K562 (cell line): ENCODE results near the gene TUBA8. TPM values are rescaled to one million over a fixed set of nuclear protein-coding genes. Genes with fewer than 3 reads are reported as not detected.
A peak's percentile ranks its signal among the peaks of the same experiment; 100 is the strongest.

Experiments used
- ATAC-seq: fragments of 200-7000 bp; cut with Tn5 transposase; 3 replicates; pipeline ENCODE4 v1.9.1; 2020; ENCODE audit warnings: moderate library complexity
- BruUV-seq: library from RNA; stranded (reverse); fragments of 400-500 nt; replicated peaks from 2 replicates; lab custom pipeline; 2021; lab: Mats Ljungman, UMichigan
- CTCF ChIA-PET: fragments of 300-600 bp; formaldehyde crosslinking; extraction: SDS; loops from one replicate; lab custom pipeline; 2021; ENCODE audit warnings: low intra/inter-chr PET ratio; lab: Yijun Ruan, JAX
- POLR2A ChIA-PET: fragments of 300-600, 350-650 bp; sonication (Branson Sonifier 250); formaldehyde crosslinking; extraction: SDS; loops from one replicate; lab custom pipeline; 2021; ENCODE audit warnings: antibody characterized with exemption, inconsistent platforms; lab: Yijun Ruan, JAX
- DNase-seq, 4 experiments: peaks; one replicate each; pipeline versions ENCODE4 v3.0.0 to v3.0.0-alpha.2; 2011 to 2018; ENCODE audit warnings: low spot score in 3 of 4, mixed read lengths in 3 of 4; ENCODE audit errors: extremely low read depth in 1 of 4
- FAIRE-seq: peaks from 2 replicates; lab custom pipeline; 2011; peaks lifted over from hg19 to GRCh38; lab: Jason Lieb, UNC
- H2AFZ ChIP-seq: 2 replicates; pipeline ENCODE4 v1.6.0; 2011; ENCODE audit warnings: low read depth, low read length, control low read depth, inconsistent platforms
- H3K27ac ChIP-seq: fragments of 200-600 bp; 3 replicates; pipeline ENCODE4 v1.8.0; 2011; ENCODE audit warnings: low read depth, mild to moderate bottlenecking, control low read depth, inconsistent platforms, low read length, moderate library complexity, mixed read lengths; ENCODE audit errors: extremely low read depth
- H3K27me3 ChIP-seq, 2 experiments: fragments of 300-600 bp in 1 of 2; 2 replicates in 1 of 2; 3 replicates in 1 of 2; pipeline versions ENCODE4 v1.6.0 to v1.8.0; 2011; ENCODE audit warnings: inconsistent platforms in 2 of 2, low read length in 2 of 2, mild to moderate bottlenecking in 1 of 2, mixed read lengths in 1 of 2, moderate library complexity in 1 of 2; ENCODE audit not compliant: control insufficient read depth in 2 of 2, insufficient read depth in 2 of 2
- H3K36me3 ChIP-seq: fragments of 300-600 bp; 3 replicates; pipeline ENCODE4 v1.8.0; 2011; ENCODE audit warnings: mild to moderate bottlenecking, low read length, inconsistent platforms; ENCODE audit not compliant: control insufficient read depth, insufficient read depth
- H3K4me1 ChIP-seq, 2 experiments: fragments of 200-600 bp in 1 of 2; replicated peaks in 1 of 2; 2 replicates in 1 of 2; 3 replicates in 1 of 2; pipeline versions ENCODE4 v1.5.1 to v1.8.0; 2011; ENCODE audit warnings: inconsistent platforms in 2 of 2, low read length in 2 of 2, mild to moderate bottlenecking in 1 of 2, mixed read lengths in 1 of 2, moderate library complexity in 1 of 2; ENCODE audit not compliant: control insufficient read depth in 2 of 2, insufficient read depth in 2 of 2
- H3K4me2 ChIP-seq: 2 replicates; pipeline ENCODE4 v1.6.1; 2011; ENCODE audit warnings: low read length, control low read depth, inconsistent platforms, mixed read lengths; ENCODE audit not compliant: insufficient read depth
- H3K4me3 ChIP-seq: fragments of 200-600 bp; sonication (generic), shearing (Covaris generic); 2 replicates; pipeline ENCODE4 v1.5.1; 2016; ENCODE audit warnings: control low read depth, inconsistent platforms
- H3K79me2 ChIP-seq: fragments of 200-600 bp; 3 replicates; pipeline ENCODE4 v1.8.0; 2011; ENCODE audit warnings: low read length, inconsistent platforms; ENCODE audit not compliant: control insufficient read depth, insufficient read depth
- H3K9ac ChIP-seq, 2 experiments: 2 replicates each; pipeline versions ENCODE4 v1.6.0 to v1.6.1; 2011; ENCODE audit warnings: low read depth in 2 of 2, low read length in 2 of 2, control low read depth in 1 of 2, inconsistent platforms in 1 of 2, mild to moderate bottlenecking in 1 of 2, mixed read lengths in 1 of 2; ENCODE audit not compliant: insufficient read depth in 1 of 2
- H3K9me1 ChIP-seq: one replicate; pipeline ENCODE4 v1.6.0; 2011; ENCODE audit warnings: inconsistent platforms, mild to moderate bottlenecking, low read length, moderate library complexity; ENCODE audit not compliant: control insufficient read depth, insufficient read depth
- H3K9me3 ChIP-seq: replicated peaks from 2 replicates; pipeline ENCODE4 v1.5.1; 2011; ENCODE audit warnings: low read depth, low read length, inconsistent platforms; ENCODE audit not compliant: control insufficient read depth, insufficient read depth
- H4K20me1 ChIP-seq: replicated peaks from 2 replicates; pipeline ENCODE4 v1.6.1; 2011; ENCODE audit warnings: low read length, inconsistent platforms, mixed read lengths; ENCODE audit not compliant: control insufficient read depth, insufficient read depth
- PHF20 ChIP-seq: fragments of 450-650 bp; IDR thresholded peaks from 2 replicates; pipeline ENCODE4 v1.6.1; 2018; ENCODE audit not compliant: partially characterized antibody
- ZBTB40 ChIP-seq, 2 experiments: fragments of 450-650 bp in 1 of 2; sonication (generic) in 1 of 2; formaldehyde crosslinking in 1 of 2; IDR thresholded peaks; 2 replicates each; pipeline versions ENCODE4 v1.7.1 to v1.9.0; 2016 to 2022; ENCODE audit warnings: inconsistent platforms in 1 of 2, mild to moderate bottlenecking in 1 of 2, missing genetic modification reagents in 1 of 2
- WGBS: fragments of 100-300 bp; shearing (Covaris generic); methylation state at CpG from one replicate; pipeline ENCODE4 v1.1.6; 2016; ENCODE audit warnings: low coverage, mixed read lengths; ENCODE audit not compliant: insufficient coverage; ENCODE audit errors: missing lambda C conversion rate; 5-methylcytosine and 5-hydroxymethylcytosine counted together
- in situ Hi-C: fragments of 300-500 bp; cut with MboI; formaldehyde crosslinking; loops from 4 replicates; pipeline ENCODE4 v1.15.0; 2018; ENCODE audit warnings: inconsistent platforms, mixed read lengths
- intact Hi-C: fragments of 100-400 bp; cut with micrococcal nuclease; formaldehyde crosslinking; loops from 2 replicates; pipeline ENCODE4 v1.14.2; 2022
- polyA plus RNA-seq, 8 experiments: library from polyadenylated mRNA; depleted of rRNA in 4 of 8; stranded (reverse) in 5 of 8; unstranded in 3 of 8; fragments of >200 nt; fragmentation: Nextera tagmentation in 2 of 8; fragmentation: Illumina TruSeq in 1 of 8; extraction: Ambion mirVana in 2 of 8; extraction: Trizol in 1 of 8; gene quantifications; 2 replicates each; pipeline versions ENCODE4 v1.2.1 to v1.2.3, GENCODE V29; 2011 to 2014; ENCODE audit warnings: inconsistent platforms in 1 of 8, missing spikeins in 1 of 8
- total RNA-seq, 7 experiments: library from RNA; depleted of rRNA in 6 of 7; stranded (reverse); fragments of >200 nt in 6 of 7; fragmentation: Illumina TruSeq in 2 of 7; extraction: Trizol in 2 of 7; gene quantifications; 2 replicates each; pipeline versions ENCODE4 v1.2.1 to v1.2.3, GENCODE V29; 2011 to 2021; ENCODE audit warnings: low replicate concordance in 1 of 7

TUBA8 gene
- total and polyA plus RNA-seq, 9 of the 15 experiments (the other 6 are each of a cell fraction or from before 2014, with no cell fraction given), result 0.07 to 1.1 (median 0.65) TPM

DNA sequence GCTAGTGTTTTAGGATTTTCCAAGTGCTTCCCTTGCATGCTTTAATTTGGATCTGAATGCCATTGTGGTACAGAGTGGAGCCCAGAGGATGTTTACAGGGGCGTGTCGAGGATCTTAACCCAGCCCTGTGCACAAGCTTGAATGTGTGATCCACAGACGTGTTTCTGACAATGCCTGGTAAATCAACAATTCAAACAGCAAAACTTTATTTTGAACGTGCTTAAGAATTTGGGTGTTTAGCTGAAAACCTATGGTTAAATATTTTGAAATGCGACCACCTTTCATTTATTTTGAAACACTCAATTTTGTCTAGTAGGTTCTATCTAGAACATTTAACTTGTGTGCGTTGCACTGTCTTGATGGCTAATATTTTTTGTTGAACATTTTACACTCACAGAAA is 1.8 kb downstream of the TUBA8 start:
- Histone ChIP-seq H3K27me3 (peaks cover 6 to 37% of the 10 kb centered on the region in 2 experiments; a peak in 3 of 5 replicates), H4K20me1 (0 out of 2 replicates have a peak, but pooled peaks cover 3% of the 10 kb centered on the region), H3K79me2 (no peaks in the 10 kb centered on the region), H3K9me3 (no peaks in the 10 kb centered on the region), H3K4me2 (no peak overlapping the region), H3K4me1 (peaks cover 0 to 11% of the 10 kb centered on the region in 2 experiments; a peak in 1 of 5 replicates), H2AFZ (no peak overlapping the region), H3K27ac (no peak overlapping the region), H3K9me1 (no peaks in the 10 kb centered on the region), H3K9ac (no peak overlapping the region), H3K36me3 (no peaks in the 10 kb centered on the region), H3K4me3 (no peak overlapping the region)
- peak; percentile 65; the same call in 1 of the 2 replicates for TF ChIP-seq ZBTB40 (IDR thresholded peaks at IDR 0.05)
- TF ChIP-seq ZBTB40 (CRISPR knock-in tag; IDR thresholded peaks at IDR 0.05), result no peak
- TF ChIP-seq PHF20, result no peak
- ATAC-seq (no peak), DNase-seq (no peak), FAIRE-seq (peak; percentile 44)
- BruUV-seq, result no TSS peak
- WGBS, result 20% methylated on average over 6 of the region's 6 CpGs
- ChIA-PET CTCF (no interaction called here), POLR2A (no interaction called here)
- intact Hi-C loops, result no loop called here
- in situ Hi-C loops, result no loop called here
